NCI-H226 (cell line): ENCODE results near the gene PPM1M.

Source experiments
- DNase-seq: peaks from one replicate; pipeline ENCODE4 v3.0.0-alpha.2; 2015

The PPM1M gene

DNA sequence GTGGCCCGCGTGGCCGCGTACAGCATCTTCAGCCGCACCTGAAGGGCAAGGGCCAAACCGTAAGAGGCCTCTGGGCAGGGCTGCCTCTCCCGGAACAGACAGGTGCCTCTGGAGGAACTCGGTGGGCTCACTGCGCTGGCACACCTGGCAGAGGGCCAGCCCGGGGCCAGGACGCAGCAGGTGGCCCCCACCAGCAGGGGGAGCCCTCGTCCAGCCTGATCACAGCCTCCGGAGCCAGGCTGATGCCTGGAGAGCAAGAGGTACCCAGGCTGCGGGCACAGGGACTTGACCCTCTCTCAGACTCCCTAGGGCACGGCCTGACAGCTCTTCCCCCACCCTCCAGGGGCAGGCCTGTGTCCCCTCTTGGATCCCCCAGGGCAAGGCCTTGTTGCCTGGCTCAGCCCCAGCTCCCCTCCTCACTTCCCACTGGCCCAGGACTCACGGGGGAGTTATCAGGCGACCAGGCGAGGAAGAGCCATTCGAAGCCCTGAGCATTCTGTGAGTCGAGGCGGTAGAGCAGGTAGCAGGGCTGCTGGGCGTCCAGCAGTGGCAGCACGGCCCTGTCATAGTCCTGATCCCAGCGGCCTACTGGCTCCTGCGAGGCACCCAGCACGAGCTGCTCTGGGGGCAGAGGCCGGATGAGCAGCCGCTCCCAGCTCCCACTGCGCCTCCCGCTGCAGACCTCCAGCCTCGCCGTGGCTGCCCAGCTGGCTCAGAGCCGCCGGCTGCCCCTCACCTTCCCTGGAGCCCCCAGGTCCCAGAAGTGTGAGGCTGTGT lies 13.9 kb upstream of the PPM1M start:
- DNase-seq = no peak

DNA sequence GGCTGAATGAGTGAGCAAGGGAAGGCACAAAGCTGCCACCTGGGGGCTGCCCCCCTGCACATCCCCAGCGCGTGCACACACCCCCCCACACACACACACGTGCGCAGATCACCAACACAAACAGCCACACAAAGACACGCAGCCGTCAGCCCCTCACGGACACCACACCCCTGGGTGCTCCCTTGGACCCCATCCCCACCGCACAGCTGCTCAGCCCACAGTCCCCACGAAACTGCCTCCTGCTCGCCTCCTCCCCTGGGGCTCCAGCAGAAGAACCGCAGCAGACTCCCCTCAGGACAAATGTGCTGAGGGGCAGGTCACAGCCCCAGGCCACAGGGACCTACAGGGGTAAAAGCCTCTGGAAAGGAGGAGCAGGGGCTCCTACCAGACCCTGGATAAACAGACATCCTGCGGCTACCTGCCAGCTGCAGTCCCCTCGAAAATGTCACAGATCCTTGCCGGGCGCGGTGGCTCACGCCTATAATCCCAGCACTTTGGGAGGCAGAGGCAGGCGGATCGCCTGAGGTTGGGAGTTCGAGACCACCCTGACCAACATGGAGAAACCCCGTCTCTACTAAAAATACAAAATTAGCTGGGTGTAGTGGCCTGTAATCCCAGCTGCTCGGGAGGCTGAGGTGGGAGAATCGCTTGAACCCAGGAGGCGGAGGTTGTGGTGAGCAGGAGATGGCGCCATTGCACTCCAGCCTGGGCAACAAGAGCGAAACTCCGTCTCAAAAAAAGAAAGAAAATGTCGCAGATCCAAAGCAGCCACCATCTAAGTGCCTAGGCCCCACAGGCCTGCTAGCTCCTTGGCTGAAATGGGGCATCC lies 13.1 kb upstream of the PPM1M start:
- no peak for DNase-seq

DNA sequence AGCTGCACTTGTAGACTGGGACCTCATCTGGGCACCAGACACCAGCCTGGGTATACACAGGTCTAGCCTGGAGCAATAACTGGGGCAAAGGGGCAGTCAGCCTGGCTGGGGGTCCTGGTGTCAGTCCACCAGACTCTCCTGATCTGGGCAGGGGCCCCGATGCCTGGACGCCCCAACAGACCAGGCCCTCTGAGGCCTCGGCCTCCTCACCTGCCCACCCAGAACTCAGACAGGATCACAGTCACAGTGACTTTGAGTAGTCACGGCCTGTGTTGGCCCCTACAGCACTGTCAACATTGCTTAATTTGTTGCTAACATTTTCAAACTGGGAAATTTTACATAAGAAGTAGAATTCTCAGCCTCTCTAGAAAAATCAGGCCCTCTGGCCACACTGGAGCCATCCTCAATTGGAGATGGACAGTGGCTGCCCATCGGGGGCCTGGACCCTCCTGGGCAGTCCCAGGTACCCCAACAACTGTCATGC lies 12.4 kb upstream of the PPM1M start:
- DNase-seq = no peak

DNA sequence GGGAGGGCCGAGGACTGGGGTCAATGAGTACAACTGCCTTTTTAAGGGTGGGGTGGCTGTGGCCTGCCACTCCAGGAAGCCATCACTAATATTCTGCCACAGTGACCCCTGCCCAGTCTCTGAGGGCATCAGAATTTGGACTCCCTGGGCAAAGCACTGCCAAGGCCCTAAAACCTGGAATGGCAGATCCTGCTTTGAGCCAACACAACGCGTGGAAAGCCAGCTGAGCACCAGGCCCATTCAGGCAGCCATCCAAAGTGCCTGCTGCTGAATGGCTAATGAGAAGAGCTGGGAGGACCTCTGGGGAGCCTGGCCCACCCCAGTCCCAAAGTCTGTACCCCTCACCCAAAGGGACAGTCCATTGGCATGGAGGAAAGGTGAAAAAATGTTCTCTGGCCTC lies 11.6 kb upstream of the PPM1M start:
- no peak for DNase-seq

DNA sequence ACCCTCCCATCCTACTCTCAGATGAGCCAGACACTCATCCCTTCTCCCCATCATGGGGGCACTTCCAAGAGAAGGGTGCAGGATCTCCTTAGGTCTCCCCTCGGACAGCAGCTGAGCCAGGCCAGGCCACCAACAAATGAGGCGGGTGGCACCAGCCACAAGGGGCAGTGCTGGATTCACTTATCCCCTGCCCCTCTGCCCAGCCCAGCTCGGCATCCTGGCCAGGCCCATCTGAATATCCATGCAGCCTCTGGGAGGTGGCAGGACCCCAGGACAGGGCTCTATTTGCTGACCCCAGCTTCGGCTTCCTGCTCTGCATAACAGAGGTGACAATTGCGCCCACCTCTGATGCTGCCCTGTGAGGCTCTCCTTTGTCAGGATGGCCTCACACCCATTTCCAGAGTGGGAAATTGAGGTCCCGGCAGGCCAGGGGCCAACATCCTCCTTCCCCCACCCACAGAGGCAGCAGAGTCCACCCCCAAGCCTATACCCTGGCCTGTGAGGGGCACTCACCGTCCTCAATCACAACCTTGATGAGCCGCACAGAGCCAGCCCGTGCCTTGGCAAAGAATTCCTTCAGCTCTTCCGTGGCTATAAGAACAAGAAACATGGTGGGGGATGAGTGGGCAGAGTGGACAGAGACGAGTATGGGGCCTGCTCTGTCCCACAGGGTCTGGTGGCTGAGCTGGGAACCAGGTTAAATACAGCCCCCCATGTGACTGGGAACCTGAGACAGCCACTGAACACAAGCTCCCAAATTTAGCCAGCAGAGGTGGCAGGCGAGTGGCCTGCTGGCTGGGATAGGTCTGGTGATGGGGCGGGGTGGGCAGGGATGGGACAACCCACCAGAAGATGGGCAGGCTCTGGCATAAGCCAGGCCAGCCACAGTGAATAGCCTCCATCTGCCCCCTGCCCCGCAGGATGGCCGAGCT lies 10.8 kb upstream of the PPM1M start:
- DNase-seq = no peak

DNA sequence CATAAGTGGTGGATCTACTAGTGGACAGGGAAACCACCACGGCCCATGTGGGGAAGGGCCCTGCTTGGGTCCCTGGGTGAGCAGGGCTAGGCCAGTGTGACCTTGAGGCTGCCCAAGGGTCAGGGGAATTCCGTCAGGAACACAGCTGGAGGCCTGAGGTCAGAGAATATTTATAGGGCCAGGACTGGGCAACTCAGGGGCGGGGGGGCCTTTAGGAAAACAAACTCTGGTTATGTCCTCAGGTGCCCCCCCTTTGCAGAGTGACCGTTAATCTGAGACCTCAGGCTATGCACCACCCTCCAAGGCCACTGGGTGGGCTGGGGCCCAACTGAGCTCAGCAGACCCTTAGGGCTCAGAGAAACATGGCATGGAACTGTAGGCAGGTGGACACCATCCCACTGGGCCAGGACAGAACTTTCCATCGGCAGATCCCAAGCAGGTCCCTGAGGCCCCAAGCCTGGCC lies 9.1 kb upstream of the PPM1M start:
- no peak for DNase-seq

DNA sequence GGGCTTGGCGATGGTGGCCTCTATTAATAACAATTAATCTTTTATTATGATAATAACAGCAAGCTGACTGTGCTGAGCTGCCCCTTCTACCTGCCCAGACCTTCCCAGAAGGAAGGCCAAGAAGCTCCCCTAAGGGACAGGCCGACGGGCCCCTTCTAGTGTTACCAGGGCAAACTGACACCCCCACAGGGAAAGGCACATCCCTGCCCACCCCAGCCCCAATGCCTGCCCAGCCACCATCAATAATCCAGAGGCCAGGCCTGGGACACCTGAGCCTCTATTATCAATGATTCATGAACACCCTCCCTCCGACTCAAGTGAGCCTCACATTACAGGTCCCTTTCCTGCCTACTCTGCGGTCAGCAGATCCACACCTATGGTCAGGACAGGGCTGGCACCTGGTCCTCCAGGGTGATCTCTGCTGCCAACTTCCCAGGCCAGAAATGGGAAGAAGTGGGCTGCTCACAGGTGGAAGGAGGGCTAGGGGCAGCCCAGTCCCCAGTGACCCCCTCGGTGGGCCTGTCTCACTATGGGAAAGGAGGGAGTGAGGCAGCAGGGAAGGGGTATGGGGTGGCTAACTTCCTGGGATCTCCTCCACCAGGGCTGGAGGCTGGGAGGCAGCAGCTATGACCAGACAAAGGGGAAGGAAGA lies 8.4 kb upstream of the PPM1M start:
- no peak for DNase-seq

DNA sequence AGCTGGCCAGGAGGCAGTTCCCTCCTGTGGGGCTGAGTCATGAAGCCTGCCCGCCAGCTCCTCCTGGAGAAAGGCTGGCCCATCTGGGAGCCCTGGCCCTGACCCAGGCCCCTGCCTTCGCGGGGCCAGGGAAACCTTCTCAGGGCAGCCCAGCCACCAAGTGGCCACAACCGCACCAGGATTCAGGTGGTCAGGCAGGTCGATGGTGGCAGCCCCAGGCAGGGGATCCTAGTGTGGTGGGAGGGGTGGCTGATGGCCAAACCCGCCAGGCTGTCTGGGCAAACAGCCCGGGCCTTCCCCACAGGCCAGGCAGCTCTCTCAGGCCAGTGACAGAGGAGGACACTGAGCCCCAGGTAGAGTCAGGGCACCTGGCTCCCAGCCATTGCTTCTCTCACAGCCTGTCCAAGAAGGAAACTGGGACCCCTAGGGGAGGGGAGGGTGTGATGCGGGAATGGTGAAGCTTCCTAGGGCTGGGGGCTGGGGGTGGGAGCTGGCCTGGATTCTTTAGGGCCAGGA lies 7.8 kb upstream of the PPM1M start:
- DNase-seq = peak; percentile 92

DNA sequence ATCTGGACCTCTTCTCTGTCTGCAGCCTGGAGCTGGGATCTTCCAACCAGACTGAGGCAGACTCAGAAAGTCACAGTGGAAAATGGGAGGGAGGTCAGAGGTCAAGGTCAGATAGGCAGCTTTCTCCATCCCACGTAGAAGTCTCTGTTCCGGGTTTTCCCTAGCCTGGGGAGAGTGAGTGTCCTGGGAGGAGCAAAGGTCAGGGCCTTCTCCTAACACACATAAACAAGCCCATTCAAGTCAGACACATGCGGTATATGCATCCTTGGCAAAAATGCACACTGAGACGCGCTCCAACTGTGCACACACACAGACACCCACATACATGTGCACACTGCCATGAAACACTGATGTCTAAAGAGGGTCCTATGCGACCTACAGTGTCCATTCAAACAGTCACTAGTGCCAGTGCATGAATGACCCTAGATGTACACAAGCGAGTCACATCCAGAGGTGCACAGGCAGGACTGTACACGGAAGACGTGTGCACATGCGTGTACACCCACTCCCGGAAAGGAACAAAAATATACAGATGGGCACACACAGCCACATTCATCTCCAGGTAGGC lies 7.3 kb upstream of the PPM1M start:
- DNase-seq = no peak

DNA sequence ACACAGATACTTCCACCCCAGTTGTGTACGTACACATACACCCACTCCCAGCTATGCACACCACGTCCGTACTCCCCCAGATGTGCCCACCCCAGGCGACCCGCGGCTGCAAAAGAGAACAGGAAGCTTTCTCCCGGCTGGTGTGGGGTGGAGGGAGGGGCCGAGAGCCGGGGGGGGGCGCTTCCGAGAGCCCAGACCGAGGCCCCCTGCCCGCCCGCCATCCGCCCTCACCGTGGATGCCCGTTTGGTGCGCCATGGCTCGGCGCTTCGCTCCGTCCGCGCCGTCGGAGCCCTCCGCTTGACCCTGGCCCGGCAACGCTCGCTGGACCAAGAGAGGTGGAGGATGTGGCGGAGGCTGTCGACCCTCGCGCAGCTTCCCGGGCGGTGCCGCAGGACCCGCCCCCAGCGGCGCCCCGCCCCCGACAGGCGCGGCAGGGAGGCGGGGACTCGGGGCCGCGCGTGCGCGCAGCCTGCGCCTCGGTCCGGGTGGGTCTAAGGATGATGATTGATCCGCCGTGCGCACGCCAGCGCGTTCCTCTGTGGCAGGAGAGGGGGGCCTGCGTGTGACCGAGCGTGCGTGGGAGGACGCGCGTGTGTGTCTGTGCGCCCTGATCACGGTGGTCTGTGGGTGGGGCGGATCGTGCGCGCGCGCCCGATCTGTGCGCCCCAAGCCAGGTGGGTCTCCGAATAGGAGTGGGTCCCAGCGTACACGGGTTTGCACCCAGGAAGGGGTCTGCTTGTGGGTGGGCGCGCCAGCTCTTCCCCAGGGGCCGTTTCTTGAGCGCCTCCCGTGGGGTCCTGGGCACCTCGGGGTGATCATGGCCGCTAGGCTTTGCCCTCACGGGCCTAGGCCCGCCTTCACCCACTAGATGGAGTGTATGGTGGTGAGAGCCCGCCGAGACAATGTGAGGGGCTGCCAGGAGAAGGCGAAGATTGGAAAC lies 6.5 kb upstream of the PPM1M start, which contains the start of gene TWF2:
TSS of gene TWF2 (minus strand) at position 398 of the 941 bp plus-strand sequence. CDS start at position 256, 142 bp downstream.
- DNase-seq = peak; percentile 56

DNA sequence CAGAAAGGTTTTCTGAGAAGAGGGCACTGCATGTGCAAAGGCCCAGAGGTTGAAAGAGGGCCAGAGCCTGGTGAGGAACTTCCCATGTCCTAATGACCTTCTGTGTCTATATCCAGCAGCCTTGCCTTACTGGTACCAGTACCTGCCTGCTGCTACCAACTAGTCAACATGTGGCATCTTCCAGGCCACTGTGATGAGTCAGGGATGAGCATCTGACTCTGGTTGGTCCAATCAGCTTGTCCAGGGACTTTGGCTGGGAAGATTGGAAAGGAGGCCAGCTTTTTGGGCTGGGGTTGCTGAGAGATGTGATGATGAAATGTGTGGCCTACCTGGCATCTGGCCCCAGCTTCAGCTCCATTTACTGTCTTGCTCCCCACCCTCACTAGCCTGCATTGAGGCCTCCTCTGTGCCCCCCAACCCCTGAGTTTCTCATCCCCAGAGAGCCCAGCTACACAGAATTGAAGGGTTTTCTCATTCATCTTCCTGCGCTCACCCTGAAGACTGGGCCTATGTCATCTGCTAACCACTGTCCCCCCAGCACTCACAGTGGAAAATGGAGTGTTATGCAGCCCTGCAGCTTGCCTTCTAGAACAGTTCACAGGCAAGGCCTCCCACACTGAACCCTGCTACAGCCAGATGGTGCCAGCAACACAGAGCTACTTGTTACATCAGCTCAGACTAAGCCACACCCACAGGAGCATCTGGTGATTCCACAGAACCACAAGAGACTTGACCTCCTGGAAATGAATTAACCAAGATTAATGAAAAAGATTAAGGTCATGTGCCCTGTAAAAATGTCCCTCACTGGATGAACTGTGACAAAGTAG lies 5.3 kb upstream of the PPM1M start:
- DNase-seq = peak; percentile 80

DNA sequence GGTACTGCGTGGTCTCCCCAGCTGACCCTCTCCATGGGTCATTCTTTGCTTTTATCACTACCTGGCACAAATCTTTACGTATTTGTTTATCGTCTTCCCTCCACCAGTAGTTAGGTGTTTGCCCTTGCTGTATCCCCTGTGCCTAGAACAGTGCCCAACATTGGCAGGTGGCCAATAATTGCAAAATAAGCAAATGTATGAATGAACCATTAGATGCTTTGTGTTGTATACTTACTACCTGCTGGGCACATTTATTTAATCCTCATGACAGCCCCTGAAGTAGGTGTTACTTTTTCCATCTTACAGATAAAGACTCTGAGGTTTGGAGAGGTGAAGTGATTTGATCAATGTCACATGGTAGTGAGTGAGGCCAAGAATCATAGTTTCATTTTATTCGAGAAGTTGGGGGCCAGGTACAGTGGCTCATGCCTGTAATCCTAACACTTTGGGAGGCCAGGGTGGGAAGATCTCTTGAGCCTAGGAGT lies 4.6 kb upstream of the PPM1M start:
- DNase-seq = no peak

DNA sequence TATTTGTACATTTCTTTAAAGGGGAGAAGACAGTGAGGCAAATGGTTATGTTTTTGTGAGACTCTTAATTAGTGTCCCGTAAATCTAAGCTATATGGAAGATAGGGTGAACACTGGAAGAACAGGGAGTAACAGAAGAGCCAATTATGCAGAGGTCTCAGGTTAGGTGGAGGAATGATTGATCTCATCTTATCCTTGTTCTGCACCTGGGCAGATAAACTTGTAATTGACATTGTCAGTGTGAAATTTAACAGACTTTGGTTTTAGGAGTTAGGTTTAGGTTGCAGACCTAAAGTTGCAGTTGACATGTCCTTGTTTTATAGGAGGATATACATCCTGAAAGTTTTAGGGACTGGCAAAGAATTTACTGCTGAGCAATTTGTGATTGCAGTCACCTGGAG lies 3.5 kb upstream of the PPM1M start:
- DNase-seq = no peak

DNA sequence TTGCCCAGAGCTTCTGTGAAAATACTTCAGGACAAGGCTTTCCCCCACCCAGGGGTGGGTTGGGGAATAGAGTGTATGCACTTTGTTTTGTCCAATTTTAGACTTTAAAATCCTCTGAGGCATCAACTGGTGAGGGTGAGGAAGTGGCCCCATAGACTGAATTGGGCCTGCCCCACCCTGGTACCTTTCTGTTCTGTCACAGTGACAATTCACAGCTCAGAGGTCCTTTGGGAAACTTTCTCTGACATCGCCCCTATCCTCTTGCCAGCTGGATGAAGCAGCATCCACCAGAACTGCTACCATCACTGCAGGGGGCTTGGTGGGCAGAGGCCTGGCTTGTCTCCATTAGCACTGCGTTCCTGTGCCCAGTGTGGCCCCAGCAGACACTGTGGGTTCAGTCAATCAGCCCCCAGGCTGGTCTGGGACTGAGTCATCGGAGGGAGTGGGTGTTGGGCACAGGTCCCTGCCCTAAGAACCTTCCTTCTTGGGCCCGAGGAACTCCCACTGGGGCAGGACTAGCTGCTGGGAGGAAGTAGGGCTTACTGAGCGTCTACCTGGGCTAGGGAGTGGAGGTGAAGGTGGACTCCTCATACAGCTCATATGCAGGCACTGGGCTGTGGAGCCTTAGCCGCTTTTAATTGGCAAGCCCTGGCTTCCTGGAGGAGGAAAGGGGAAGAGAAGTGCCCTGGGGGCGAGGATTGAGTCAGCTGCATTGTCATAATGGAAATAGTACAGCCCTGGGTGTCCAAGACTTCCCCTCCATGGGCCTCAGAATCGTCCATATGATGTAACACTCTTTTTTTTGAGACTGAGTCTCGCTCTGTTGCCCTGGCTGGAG lies 1.5 kb upstream of the PPM1M start:
- DNase-seq = peak; percentile 61

DNA sequence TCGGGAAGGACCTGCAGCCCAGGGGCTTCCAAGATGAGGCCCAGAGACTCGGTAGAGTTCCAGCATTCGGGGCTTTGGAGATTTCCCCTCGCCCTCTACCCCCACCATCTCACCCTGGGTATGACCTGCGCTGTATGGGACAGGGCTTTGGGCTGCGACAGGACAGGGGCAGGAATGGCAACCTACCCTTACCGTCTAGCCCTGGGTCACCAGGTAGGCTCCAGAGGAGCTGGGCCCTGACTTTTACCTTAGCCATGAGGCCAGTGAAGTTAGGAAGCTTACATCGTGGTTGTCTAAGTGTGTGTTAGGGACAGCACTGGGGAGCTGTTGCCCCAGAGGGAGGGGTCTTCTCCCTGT lies 683 bp downstream of the PPM1M start:
- DNase-seq = no peak

DNA sequence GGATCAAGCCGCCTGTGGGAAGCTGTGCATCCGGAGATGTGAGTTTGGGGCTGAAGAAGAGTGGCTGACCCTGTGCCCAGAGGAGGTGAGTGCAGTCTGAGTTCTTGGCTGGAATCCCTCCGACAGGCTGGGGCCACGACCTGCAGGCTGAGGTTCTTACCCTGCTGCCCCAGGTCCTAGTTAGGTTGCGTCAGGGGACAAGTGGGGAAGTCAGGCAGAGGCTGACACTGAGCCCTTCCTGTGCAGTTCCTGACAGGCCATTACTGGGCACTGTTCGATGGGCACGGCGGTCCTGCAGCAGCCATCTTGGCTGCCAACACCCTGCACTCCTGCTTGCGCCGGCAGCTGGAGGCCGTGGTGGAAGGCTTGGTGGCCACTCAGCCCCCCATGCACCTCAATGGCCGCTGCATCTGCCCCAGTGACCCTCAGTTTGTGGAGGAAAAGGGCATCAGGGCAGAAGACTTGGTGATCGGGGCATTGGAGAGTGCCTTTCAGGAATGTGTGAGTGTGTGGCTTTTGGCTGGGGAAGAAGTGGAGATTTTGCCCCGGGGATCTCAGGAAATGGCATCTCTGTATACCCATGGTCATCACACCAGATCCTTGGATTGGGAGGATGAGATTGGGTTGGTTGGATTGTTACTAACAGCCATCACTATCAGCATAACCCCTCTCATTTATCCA lies 1.3 kb downstream of the PPM1M start:
- no peak for DNase-seq

DNA sequence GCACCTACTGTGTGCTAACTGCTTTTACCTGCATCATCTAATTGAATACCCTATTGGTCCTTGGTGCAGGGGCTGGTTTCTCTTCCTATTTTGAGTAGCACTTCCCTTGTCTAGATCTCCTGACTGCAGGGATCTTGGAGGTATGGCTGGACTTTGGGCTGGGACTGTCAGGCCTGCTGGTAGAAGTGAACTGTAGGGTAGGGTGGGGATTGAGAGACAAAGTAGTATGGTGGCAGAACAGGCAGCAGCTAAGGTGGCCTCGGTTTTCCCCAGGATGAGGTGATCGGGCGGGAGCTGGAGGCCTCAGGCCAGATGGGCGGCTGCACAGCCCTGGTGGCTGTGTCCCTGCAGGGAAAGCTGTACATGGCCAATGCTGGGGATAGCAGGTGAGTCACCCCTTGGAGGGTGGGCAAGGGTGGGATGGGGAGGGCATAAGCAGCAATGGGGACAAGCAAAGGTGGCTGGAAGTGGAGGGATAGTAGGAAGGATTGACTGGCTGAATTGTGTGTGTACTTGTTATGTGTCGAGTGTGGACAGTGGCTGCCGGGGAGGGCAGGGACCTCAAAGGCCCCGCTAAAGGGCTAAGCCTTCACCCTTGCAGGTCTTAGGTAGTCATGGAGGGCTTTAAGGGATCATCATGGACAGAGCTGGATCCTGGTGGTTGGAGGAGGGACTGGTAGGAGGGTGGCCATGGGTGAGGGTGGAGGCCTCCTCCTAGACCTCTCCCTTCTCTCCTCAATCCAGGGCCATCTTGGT lies 2.0 kb downstream of the PPM1M start:
- DNase-seq = no peak
